ENCODE measurements around the gene ARPC1B.
"Not testable (repeated sequence)": the region's sequence is repeated elsewhere in the genome, so short reads cannot be mapped to it uniquely, and the experiment has no call there.

The ARPC1B gene

GRCh38 chr7:99415513-99416127 lies 41.1 kb downstream of the ARPC1B start:
- not testable (repeated sequence) for DNase-seq

GRCh38 chr7:99418260-99418659 lies 43.7 kb downstream of the ARPC1B start:
- no peak for DNase-seq

GRCh38 chr7:99419323-99420021 lies 44.9 kb downstream of the ARPC1B start:
- no peak for DNase-seq

GRCh38 chr7:99420213-99420612 lies 45.7 kb downstream of the ARPC1B start:
- no peak for DNase-seq

- DNase-seq = no peak
Measured at GRCh38 chr7:99420986-99421385, 46.5 kb downstream of the ARPC1B start.

GRCh38 chr7:99422186-99422585 lies 47.7 kb downstream of the ARPC1B start:
- peak; percentile 76 for DNase-seq

GRCh38 chr7:99422625-99423024 lies 48.1 kb downstream of the ARPC1B start:
- DNase-seq = no peak

GRCh38 chr7:99424932-99425730 lies 50.6 kb downstream of the ARPC1B start:
- DNase-seq = no peak

- DNase-seq = no peak
Measured at GRCh38 chr7:99428972-99429566, 54.5 kb downstream of the ARPC1B start.

GRCh38 chr7:99429756-99430155 lies 55.2 kb downstream of the ARPC1B start:
- DNase-seq = no peak

GRCh38 chr7:99431756-99432540 lies 57.4 kb downstream of the ARPC1B start:
- DNase-seq = not testable (repeated sequence)

GRCh38 chr7:99433158-99433557 lies 58.6 kb downstream of the ARPC1B start:
- no peak for DNase-seq

GRCh38 chr7:99437946-99438572 lies 63.5 kb downstream of the ARPC1B start:
- no peak for DNase-seq

- DNase-seq = peak; percentile 87
Measured at GRCh38 chr7:99438573-99439480, 64.3 kb downstream of the ARPC1B start, which contains the start of the genes CPSF4 and PTCD1. Gene CPSF4, plus strand, starts transcription at chr7:99438943. Its CDS starts 140 bp downstream, at chr7:99439083. Gene PTCD1, minus strand, starts transcription at chr7:99438798. Its CDS starts 3,556 bp downstream, at chr7:99435242.

- DNase-seq = no peak
Measured at GRCh38 chr7:99440195-99440594, 65.7 kb downstream of the ARPC1B start.
